Measurements from ENCODE around the gene PIRT. TPM values are rescaled to one million over a fixed set of nuclear protein-coding genes. Genes with fewer than 3 reads are reported as not detected.
A peak's percentile ranks its signal among the peaks of the same experiment; 100 is the strongest.
"Not testable (repeated sequence)": the region's sequence is repeated elsewhere in the genome, so short reads cannot be mapped to it uniquely, and the experiment has no call there.

The PIRT gene
- polyA plus RNA-seq, 2 of the 4 experiments (the other 2 are of a cell fraction): not detected

DNA sequence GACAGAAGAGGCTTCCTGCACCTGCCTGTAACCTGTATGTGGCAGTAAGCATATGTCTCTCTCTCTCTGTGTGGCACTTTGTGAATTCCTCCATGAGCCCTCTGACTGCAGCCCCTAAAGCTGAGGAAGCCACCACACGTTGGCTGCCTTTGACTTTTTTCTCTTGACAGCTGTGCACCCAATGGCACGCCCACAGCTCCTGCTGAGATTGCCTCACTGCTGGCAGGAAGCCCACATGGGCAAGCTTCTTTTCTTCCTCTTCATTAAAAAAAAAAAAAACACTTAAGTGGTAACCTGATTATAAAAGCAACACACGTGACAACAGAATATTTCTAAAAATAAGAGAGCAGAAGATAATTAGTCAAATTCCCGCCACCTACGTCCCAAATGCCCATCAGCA, 34.0 kb upstream of the PIRT start:
- ChIA-PET POLR2A (no interaction called here), CTCF (no interaction called here)
- no peak for ATAC-seq
- no peaks in the 10 kb centered on the region for H3K9me3 ChIP-seq
- H3K4me2 ChIP-seq: no peak overlapping the region
- TF ChIP-seq, protein P1, sequence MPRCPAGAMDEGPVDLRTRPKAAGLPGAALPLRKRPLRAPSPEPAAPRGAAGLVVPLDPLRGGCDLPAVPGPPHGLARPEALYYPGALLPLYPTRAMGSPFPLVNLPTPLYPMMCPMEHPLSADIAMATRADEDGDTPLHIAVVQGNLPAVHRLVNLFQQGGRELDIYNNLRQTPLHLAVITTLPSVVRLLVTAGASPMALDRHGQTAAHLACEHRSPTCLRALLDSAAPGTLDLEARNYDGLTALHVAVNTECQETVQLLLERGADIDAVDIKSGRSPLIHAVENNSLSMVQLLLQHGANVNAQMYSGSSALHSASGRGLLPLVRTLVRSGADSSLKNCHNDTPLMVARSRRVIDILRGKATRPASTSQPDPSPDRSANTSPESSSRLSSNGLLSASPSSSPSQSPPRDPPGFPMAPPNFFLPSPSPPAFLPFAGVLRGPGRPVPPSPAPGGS (IDR thresholded peaks at IDR 0.05): no peak
- TF ChIP-seq JUNB (IDR thresholded peaks at IDR 0.05) (no peak), RAD21 (conservative IDR thresholded peaks at IDR 0.05 in 1 of 2, IDR thresholded peaks at IDR 0.05 in 1 of 2) (no peak), HEYL (CRISPR knock-in tag; IDR thresholded peaks at IDR 0.05) (no peak), JUN (IDR thresholded peaks at IDR 0.05) (no peak)
- TF ChIP-seq, protein P2, sequence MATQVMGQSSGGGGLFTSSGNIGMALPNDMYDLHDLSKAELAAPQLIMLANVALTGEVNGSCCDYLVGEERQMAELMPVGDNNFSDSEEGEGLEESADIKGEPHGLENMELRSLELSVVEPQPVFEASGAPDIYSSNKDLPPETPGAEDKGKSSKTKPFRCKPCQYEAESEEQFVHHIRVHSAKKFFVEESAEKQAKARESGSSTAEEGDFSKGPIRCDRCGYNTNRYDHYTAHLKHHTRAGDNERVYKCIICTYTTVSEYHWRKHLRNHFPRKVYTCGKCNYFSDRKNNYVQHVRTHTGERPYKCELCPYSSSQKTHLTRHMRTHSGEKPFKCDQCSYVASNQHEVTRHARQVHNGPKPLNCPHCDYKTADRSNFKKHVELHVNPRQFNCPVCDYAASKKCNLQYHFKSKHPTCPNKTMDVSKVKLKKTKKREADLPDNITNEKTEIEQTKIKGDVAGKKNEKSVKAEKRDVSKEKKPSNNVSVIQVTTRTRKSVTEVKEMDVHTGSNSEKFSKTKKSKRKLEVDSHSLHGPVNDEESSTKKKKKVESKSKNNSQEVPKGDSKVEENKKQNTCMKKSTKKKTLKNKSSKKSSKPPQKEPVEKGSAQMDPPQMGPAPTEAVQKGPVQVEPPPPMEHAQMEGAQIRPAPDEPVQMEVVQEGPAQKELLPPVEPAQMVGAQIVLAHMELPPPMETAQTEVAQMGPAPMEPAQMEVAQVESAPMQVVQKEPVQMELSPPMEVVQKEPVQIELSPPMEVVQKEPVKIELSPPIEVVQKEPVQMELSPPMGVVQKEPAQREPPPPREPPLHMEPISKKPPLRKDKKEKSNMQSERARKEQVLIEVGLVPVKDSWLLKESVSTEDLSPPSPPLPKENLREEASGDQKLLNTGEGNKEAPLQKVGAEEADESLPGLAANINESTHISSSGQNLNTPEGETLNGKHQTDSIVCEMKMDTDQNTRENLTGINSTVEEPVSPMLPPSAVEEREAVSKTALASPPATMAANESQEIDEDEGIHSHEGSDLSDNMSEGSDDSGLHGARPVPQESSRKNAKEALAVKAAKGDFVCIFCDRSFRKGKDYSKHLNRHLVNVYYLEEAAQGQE (IDR thresholded peaks at IDR 0.05): no peak
- no peaks in the 10 kb centered on the region for H3K4me1 ChIP-seq
- no peak overlapping the region for H3K4me3 ChIP-seq
- no peak for FAIRE-seq
- no peak overlapping the region for H3K27ac ChIP-seq
- no peak for DNase-seq (ENCODE audit: low read depth in 1 of 2, low spot score in 1 of 2)
- WGBS (ENCODE audit: missing lambda C conversion rate): under 1% methylated on average over 5 of the region's 5 CpGs

DNA sequence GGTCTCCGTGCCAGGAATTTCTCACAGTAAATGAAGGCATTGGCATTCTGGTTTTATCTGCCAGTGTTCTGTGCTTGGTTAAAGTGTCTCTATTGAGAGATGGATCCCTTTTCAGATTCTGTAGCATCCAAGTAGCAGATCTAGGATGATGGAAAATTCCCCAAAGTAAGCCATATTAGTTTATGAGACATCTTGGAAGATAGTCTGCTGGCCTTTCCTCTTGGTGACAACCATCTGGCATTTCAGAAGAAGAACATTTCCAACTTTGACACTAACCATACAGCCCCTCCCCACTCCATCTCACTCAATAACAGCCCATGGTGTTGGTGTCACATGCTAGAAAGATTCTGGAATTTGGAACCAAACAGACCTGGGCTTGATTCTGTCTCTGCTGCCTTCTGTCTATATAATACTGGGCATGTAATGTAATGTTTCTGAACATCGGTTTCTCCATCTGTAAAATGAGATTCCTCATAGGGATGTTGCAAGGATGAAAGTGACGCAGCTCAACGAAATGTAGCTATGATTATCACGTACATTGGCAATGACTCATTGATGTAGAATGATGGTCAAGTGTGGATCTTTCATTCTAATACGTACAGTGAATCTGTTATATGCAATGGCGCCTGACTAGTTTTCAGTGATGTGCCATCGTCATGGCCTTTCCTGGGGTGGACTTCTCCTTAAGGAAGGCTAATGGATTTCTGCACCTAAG, 32.6 kb upstream of the PIRT start:
- CTCF ChIA-PET: interaction anchor here (1.3 to 2.6 kb wide), 3 partner anchors 26 to 275 kb away, joined by 3 to 10 read pairs (median 3); no protein-coding TSS in a partner anchor
- FAIRE-seq: no peak
- Histone ChIP-seq H3K27ac (no peak overlapping the region), H3K4me1 (no peaks in the 10 kb centered on the region), H3K4me3 (no peak overlapping the region), H3K9me3 (no peaks in the 10 kb centered on the region), H3K4me2 (no peak overlapping the region)
- 21% methylated on average over 8 of the region's 8 CpGs for whole genome bisulfite sequencing (ENCODE audit: missing lambda C conversion rate)
- POLR2A ChIA-PET: no interaction called here
- TF ChIP-seq KDM5A (IDR thresholded peaks at IDR 0.05) (no peak), HMGXB4 (CRISPR knock-in tag; IDR thresholded peaks at IDR 0.05; ENCODE audit: borderline replicate concordance) (no peak)
- DNase-seq (ENCODE audit: low read depth in 1 of 2, low spot score in 1 of 2): no peak
- no peak for ATAC-seq

GRCh38 chr17:10868744-10869143, 30.9 kb upstream of the PIRT start:
- H3K4me2 ChIP-seq; H3K27ac ChIP-seq; H3K4me3 ChIP-seq; H3K9me3 ChIP-seq; H3K4me1 ChIP-seq; DNase-seq (ENCODE audit: low read depth in 1 of 2, low spot score in 1 of 2); POLR2A ChIA-PET; FAIRE-seq; ATAC-seq: not testable (repeated sequence)
- 8% methylated on average over 2 of the region's 2 CpGs for WGBS (ENCODE audit: missing lambda C conversion rate)
- CTCF ChIA-PET: interaction anchor here (0.6 to 2.6 kb wide), 8 partner anchors 8 to 1125 kb away, joined by 3 to 10 read pairs (median 3); no protein-coding TSS in a partner anchor

GRCh38 chr17:10859051-10859450, 21.2 kb upstream of the PIRT start:
- FAIRE-seq: peak; percentile 18
- DNase-seq (ENCODE audit: low read depth in 1 of 2, low spot score in 1 of 2): no peak
- CTCF ChIA-PET: interaction anchor here (1.0 kb wide), 1 partner anchor 14 kb away, joined by 3 read pairs; no protein-coding TSS in a partner anchor

More at GRCh38 chr17:10859051-10859450, 21.2 kb upstream of the PIRT start:
- H3K9me3 ChIP-seq: no peaks in the 10 kb centered on the region; the same call in 2 of the 3 replicates
- no peak overlapping the region for H3K4me3 ChIP-seq
- no peak overlapping the region for H3K27ac ChIP-seq
- no peaks in the 10 kb centered on the region for H3K4me1 ChIP-seq
- no peak overlapping the region for H3K4me2 ChIP-seq
- TF ChIP-seq MAZ (IDR thresholded peaks at IDR 0.05; ENCODE audit: borderline replicate concordance, low read depth, low read length) (no peak), HDAC2 (IDR thresholded peaks at IDR 0.05) (no peak)
- WGBS (ENCODE audit: missing lambda C conversion rate): 8% methylated on average over 3 of the region's 3 CpGs
- POLR2A ChIA-PET: no interaction called here
- ATAC-seq: no peak
